Suprapubic skin (tissue), 4 donors: Measurements from ENCODE around the gene PLXDC2. TPM values are rescaled to one million over a fixed set of nuclear protein-coding genes. Genes with fewer than 3 reads are reported as not detected.

ENCODE experiments used
- DNase-seq, 2 donors: peaks; one replicate each; pipeline ENCODE4 v3.0.0-alpha.2; 2019; ENCODE audit warnings: low spot score in 2 of 2
- H3K27ac ChIP-seq: fragments of 200-600 bp; sonication (generic); one replicate; pipeline ENCODE4 v1.5.1; 2019
- H3K27me3 ChIP-seq: fragments of 200-600 bp; sonication (generic); one replicate; pipeline ENCODE4 v1.5.1; 2019
- H3K36me3 ChIP-seq: fragments of 200-600 bp; sonication (generic); one replicate; pipeline ENCODE4 v1.5.1; 2019
- H3K4me1 ChIP-seq: fragments of 200-600 bp; sonication (generic); one replicate; pipeline ENCODE4 v1.5.1; 2019
- H3K4me3 ChIP-seq: fragments of 200-600 bp; sonication (generic); one replicate; pipeline ENCODE4 v1.5.1; 2019; ENCODE audit warnings: mild to moderate bottlenecking
- H3K9me3 ChIP-seq: fragments of 200-600 bp; sonication (generic); one replicate; pipeline ENCODE4 v1.5.1; 2019
- EP300 ChIP-seq: sonication (generic); formaldehyde crosslinking; IDR thresholded peaks from one replicate; pipeline ENCODE4 v1.6.1; 2017; ENCODE audit warnings: antibody characterized with exemption
- POLR2A ChIP-seq, 2 donors: fragments of 450-650 bp; IDR thresholded peaks; one replicate each; pipeline ENCODE4 v1.6.1; 2017; ENCODE audit warnings: antibody characterized with exemption in 2 of 2, mild to moderate bottlenecking in 2 of 2, moderate library complexity in 2 of 2
- POLR2AphosphoS5 ChIP-seq, 3 donors: sonication (generic); formaldehyde crosslinking; IDR thresholded peaks; one replicate each; pipeline ENCODE4 v1.6.1; 2017; ENCODE audit warnings: antibody characterized with exemption in 3 of 3
- WGBS: methylation state at CpG from one replicate; pipeline ENCODE4 v1.1.5; 2018; 5-methylcytosine and 5-hydroxymethylcytosine counted together
- total RNA-seq, 4 donors: library from RNA; depleted of rRNA; stranded (reverse); fragments of >200 nt; gene quantifications; one replicate each; pipeline ENCODE4 v1.1.0, GENCODE V29; 2016
- TF ChIP-seq, protein P1 (sequence below), 2 donors: fragments of 200-600 bp in 1 of 2; fragments of 450-650 bp in 1 of 2; sonication (generic) in 1 of 2; IDR thresholded peaks; one replicate each; pipeline ENCODE4 v1.5.1; 2016 to 2019; ENCODE audit warnings: antibody characterized with exemption in 2 of 2, mild to moderate bottlenecking in 1 of 2, moderate library complexity in 1 of 2

PLXDC2 gene
- total RNA-seq, 4 donors from 2014 or later = 93.0 to 97.0 (median 95.0) TPM

DNA sequence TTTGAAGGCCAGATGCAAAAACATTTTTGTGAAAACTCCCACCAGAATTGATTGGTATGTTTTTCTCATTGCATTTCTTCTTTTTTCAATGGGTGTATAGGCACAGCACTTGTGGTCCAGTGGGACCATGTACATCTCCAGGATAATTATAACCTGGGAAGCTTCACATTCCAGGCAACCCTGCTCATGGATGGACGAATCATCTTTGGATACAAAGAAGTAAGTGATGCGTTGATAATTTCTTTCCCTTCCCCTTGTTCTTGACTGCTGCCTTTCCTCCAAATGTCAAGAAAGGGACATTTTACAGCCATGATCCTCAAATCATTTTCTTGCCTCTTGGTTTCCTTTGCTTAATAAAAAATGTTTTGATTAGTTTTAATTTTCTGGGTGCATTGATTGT is 331.5 kb downstream of the PLXDC2 start:
- no peaks in the 10 kb centered on the region for H3K4me1 ChIP-seq
- no peak overlapping the region for H3K4me3 ChIP-seq
- no peak overlapping the region for H3K27ac ChIP-seq
- no peaks in the 10 kb centered on the region for H3K9me3 ChIP-seq
- TF ChIP-seq POLR2A (IDR thresholded peaks at IDR 0.05) (no peak), EP300 (no peak), POLR2AphosphoS5 (IDR thresholded peaks at IDR 0.05) (no peak)
- TF ChIP-seq, protein P1, sequence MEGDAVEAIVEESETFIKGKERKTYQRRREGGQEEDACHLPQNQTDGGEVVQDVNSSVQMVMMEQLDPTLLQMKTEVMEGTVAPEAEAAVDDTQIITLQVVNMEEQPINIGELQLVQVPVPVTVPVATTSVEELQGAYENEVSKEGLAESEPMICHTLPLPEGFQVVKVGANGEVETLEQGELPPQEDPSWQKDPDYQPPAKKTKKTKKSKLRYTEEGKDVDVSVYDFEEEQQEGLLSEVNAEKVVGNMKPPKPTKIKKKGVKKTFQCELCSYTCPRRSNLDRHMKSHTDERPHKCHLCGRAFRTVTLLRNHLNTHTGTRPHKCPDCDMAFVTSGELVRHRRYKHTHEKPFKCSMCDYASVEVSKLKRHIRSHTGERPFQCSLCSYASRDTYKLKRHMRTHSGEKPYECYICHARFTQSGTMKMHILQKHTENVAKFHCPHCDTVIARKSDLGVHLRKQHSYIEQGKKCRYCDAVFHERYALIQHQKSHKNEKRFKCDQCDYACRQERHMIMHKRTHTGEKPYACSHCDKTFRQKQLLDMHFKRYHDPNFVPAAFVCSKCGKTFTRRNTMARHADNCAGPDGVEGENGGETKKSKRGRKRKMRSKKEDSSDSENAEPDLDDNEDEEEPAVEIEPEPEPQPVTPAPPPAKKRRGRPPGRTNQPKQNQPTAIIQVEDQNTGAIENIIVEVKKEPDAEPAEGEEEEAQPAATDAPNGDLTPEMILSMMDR (IDR thresholded peaks at IDR 0.05) = no peak
- peaks cover 7% of the 10 kb centered on the region for H3K36me3 ChIP-seq
- 96% methylated on average over 2 of the region's 2 CpGs for WGBS
- DNase-seq = no peak
- H3K27me3 ChIP-seq = no peaks in the 10 kb centered on the region

DNA sequence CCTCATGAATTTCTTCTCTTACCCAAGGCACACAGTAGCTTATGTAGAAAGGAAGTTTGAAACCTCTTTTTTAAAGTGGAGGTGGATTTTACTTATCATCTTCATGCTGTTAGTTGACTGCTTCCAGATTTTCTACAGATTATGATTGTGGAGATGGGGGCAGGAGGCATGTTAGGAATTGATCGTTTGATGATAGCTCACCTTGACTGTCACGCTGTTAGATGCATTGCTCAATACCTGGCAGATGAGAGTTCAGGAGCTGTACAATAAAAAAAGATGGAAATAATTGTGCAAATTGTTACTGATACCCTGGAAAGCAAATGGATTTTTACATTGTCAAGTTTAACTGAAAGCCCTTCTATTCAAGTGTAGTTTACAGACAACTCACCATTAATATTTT is 340.3 kb downstream of the PLXDC2 start:
- no peak for DNase-seq
- 72% methylated on average over 2 of the region's 2 CpGs for WGBS
- Histone ChIP-seq H3K4me3 (no peak overlapping the region), H3K27me3 (no peaks in the 10 kb centered on the region), H3K4me1 (no peaks in the 10 kb centered on the region), H3K27ac (no peak overlapping the region), H3K9me3 (no peaks in the 10 kb centered on the region), H3K36me3 (no peaks in the 10 kb centered on the region)
- TF ChIP-seq, protein P1 (IDR thresholded peaks at IDR 0.05) = no peak
- TF ChIP-seq POLR2A (IDR thresholded peaks at IDR 0.05) (no peak), EP300 (no peak), POLR2AphosphoS5 (IDR thresholded peaks at IDR 0.05) (no peak)

DNA sequence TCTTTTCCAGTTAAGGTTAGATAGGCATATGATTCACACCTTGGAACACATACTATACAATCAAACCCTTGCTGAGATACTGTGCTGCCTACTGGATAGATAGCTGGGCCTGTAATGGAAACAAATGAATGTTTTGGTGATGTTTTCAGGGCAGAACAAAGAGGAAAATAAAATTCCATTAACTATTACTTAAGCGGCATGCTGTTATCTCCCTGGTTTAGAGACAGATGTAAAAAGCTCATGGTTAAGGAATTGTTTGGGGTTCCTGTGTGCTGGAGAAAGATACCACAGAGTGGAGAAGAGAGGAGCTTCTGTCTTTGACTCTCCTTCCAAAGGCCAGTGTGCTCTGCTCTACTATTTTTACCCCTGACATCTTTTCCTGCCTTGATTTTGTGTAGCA is 341.1 kb downstream of the PLXDC2 start:
- TF ChIP-seq POLR2AphosphoS5 (IDR thresholded peaks at IDR 0.05) (no peak), EP300 (no peak), POLR2A (IDR thresholded peaks at IDR 0.05) (no peak)
- TF ChIP-seq, protein P1 (IDR thresholded peaks at IDR 0.05) = no peak
- no peaks in the 10 kb centered on the region for H3K36me3 ChIP-seq
- H3K9me3 ChIP-seq = no peaks in the 10 kb centered on the region
- no peaks in the 10 kb centered on the region for H3K27me3 ChIP-seq
- WGBS = 89% methylated on average over 1 of the region's 1 CpG
- no peaks in the 10 kb centered on the region for H3K4me1 ChIP-seq
- H3K27ac ChIP-seq = no peak overlapping the region
- no peak for DNase-seq
- H3K4me3 ChIP-seq = no peak overlapping the region

DNA sequence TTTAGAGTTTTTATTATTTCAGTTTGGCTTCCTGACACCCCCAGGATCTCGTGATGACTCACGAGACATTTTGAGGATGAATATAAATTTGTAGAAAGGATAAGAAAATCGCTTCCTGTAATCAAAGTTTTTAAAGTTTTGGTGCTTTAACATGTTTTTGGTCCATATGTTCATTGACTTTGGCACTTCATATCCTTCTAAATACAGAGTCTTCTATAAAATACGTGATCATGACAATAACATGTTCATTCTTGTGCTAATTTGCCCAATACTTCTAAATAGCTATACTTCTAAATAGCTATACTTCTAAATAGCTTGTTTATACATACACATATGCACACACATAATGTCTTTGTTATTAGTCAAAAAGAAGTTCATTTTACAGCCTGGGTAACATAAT is 341.9 kb downstream of the PLXDC2 start:
- no peaks in the 10 kb centered on the region for H3K27me3 ChIP-seq
- no peak for TF ChIP-seq POLR2A (IDR thresholded peaks at IDR 0.05)
- TF ChIP-seq, protein P1 (IDR thresholded peaks at IDR 0.05) = no peak
- no peak for TF ChIP-seq EP300
- no peak for TF ChIP-seq POLR2AphosphoS5 (IDR thresholded peaks at IDR 0.05)
- no peaks in the 10 kb centered on the region for H3K36me3 ChIP-seq
- no peaks in the 10 kb centered on the region for H3K4me1 ChIP-seq
- no peaks in the 10 kb centered on the region for H3K9me3 ChIP-seq
- no peak overlapping the region for H3K27ac ChIP-seq
- 79% methylated on average over 4 of the region's 4 CpGs for WGBS
- H3K4me3 ChIP-seq = no peak overlapping the region
- DNase-seq = no peak

DNA sequence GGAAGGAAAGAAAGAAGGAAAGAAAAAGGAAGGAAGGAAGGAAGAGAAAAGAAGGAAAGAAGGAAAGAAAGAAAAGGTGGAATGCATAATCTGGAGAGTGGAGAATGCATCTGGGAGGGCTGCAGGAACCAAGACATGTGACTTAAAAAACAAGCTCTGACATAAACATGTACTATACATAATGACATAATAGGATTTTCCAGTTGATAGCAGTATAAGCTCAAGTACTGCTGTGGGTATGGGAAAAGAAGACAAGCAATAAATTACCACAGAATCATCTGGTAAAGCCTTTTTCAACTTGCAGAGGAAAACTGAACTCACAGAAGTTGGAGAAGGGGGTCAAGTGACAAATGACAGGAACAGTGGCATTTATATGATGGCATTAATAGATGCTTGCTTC is 345.9 kb downstream of the PLXDC2 start:
- H3K36me3 ChIP-seq = no peaks in the 10 kb centered on the region
- no peak overlapping the region for H3K4me3 ChIP-seq
- H3K27ac ChIP-seq = no peak overlapping the region
- H3K9me3 ChIP-seq = no peaks in the 10 kb centered on the region
- no peak for DNase-seq
- no peaks in the 10 kb centered on the region for H3K4me1 ChIP-seq
- TF ChIP-seq EP300 (no peak), POLR2AphosphoS5 (IDR thresholded peaks at IDR 0.05) (no peak), POLR2A (IDR thresholded peaks at IDR 0.05) (no peak)
- TF ChIP-seq, protein P1 (IDR thresholded peaks at IDR 0.05) = no peak
- H3K27me3 ChIP-seq = no peaks in the 10 kb centered on the region
